Hepatocyte (in vitro differentiated cells): Measurements from ENCODE around the gene ACTG1. TPM values are rescaled to one million over a fixed set of nuclear protein-coding genes. Genes with fewer than 3 reads are reported as not detected.

Source experiments
- DNase-seq: peaks from one replicate; pipeline ENCODE4 v3.0.0-alpha.2; 2016; ENCODE audit warnings: low spot score
- H2AFZ ChIP-seq: fragments of 200-600 bp; sonication (generic); 2 replicates; pipeline ENCODE4 v1.6.0; 2016; ENCODE audit warnings: antibody characterized with exemption, mild to moderate bottlenecking
- H3K27ac ChIP-seq: fragments of 200-600 bp; sonication (generic); 2 replicates; pipeline ENCODE4 v1.5.1; 2016; ENCODE audit warnings: mild to moderate bottlenecking
- H3K27me3 ChIP-seq: fragments of 200-600 bp; sonication (generic); 2 replicates; pipeline ENCODE4 v1.6.1; 2016
- H3K36me3 ChIP-seq: fragments of 200-600 bp; sonication (generic); replicated peaks from 2 replicates; pipeline ENCODE4 v1.5.1; 2016; ENCODE audit warnings: low read depth; ENCODE audit not compliant: insufficient read depth
- H3K4me1 ChIP-seq: fragments of 200-600 bp; sonication (generic); 2 replicates; pipeline ENCODE4 v1.5.1; 2016; ENCODE audit warnings: mild to moderate bottlenecking, moderate library complexity; ENCODE audit not compliant: insufficient read depth
- H3K4me2 ChIP-seq: fragments of 200-600 bp; sonication (generic); 2 replicates; pipeline ENCODE4 v1.6.0; 2016
- H3K4me3 ChIP-seq: fragments of 200-600 bp; sonication (generic); 2 replicates; pipeline ENCODE4 v1.5.1; 2016; ENCODE audit warnings: mild to moderate bottlenecking
- H3K79me2 ChIP-seq: fragments of 200-600 bp; sonication (generic); 2 replicates; pipeline ENCODE4 v1.6.0; 2017; ENCODE audit warnings: mild to moderate bottlenecking
- H3K9me2 ChIP-seq: fragments of 200-600 bp; sonication (generic); replicated peaks from 2 replicates; pipeline ENCODE4 v1.6.0; 2017; ENCODE audit warnings: mild to moderate bottlenecking; ENCODE audit not compliant: insufficient read depth
- H3K9me3 ChIP-seq: fragments of 200-600 bp; sonication (generic); 2 replicates; pipeline ENCODE4 v1.5.1; 2016; ENCODE audit warnings: low read depth, mild to moderate bottlenecking
- H4K20me1 ChIP-seq: fragments of 200-600 bp; sonication (generic); 2 replicates; pipeline ENCODE4 v1.6.0; 2016; ENCODE audit warnings: mild to moderate bottlenecking; ENCODE audit not compliant: insufficient read depth, poor library complexity, severe bottlenecking
- EZH2 ChIP-seq: fragments of 200-600 bp; sonication (generic); IDR thresholded peaks from 2 replicates; pipeline ENCODE4 v1.6.1; 2016; ENCODE audit warnings: antibody characterized with exemption, mild to moderate bottlenecking, borderline replicate concordance
- EZH2phosphoT487 ChIP-seq: fragments of 200-600 bp; sonication (generic); IDR thresholded peaks from one replicate; pipeline ENCODE4 v1.6.1; 2018; ENCODE audit warnings: antibody characterized with exemption, mild to moderate bottlenecking, low read depth, moderate library complexity; ENCODE audit not compliant: unreplicated experiment, severe bottlenecking
- WGBS: methylation state at CpG from one replicate; pipeline ENCODE4 v1.1.6; 2016; ENCODE audit warnings: low lambda C conversion rate; ENCODE audit errors: missing lambda C conversion rate; 5-methylcytosine and 5-hydroxymethylcytosine counted together
- polyA plus RNA-seq: library from polyadenylated mRNA; unstranded; fragments of >200 nt; fragmentation: Nextera tagmentation; extraction: Ambion mirVana; gene quantifications from 2 replicates; pipeline ENCODE4 v1.2.1, GENCODE V29; 2016
- total RNA-seq: library from RNA; depleted of rRNA; stranded (reverse); fragments of >200 nt; gene quantifications from 2 replicates; pipeline ENCODE4 v1.2.3, GENCODE V29; 2014
- TF ChIP-seq, protein P1 (sequence below): fragments of 200-600 bp; sonication (generic); IDR thresholded peaks from 2 replicates; pipeline ENCODE4 v1.5.1; 2016; ENCODE audit warnings: antibody characterized with exemption, mild to moderate bottlenecking; ENCODE audit not compliant: poor library complexity

ACTG1 gene
- total and polyA plus RNA-seq, 2 experiments from 2014 or later = 2,832 to 3,298 TPM

DNA sequence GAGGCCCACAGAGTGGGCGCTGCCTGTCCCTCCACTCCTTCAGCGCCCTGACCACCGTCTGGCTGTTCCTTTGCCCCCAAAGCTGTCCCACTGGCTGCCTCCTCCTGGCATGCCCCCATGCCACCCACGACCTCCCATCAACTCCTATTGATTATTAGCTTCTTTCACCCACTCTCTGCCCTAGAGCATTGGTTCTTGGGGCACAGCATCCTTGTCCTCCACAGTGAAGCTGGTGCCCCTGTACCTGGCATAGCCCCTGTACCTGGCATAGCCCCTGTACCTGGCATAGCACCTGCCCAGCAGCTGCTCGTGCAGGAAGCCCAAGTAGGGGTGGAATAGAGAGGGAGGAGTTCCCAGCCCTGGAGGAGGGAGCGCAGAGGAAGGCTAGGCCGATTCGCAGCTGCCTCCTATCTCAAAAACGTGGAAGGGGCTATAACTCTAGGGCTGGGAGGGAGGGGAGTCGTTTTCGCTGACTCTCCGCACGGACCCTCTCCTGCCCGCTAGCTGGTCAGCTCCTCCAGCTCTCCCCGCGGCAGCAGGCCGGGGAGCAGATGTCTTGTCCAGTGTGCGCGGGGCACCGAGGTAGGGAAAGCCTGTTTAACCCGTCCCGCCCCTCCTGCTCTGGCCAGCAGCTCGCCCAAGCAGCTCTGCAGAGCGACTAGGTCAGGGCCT, 5.7 kb upstream of the ACTG1 start:
- H3K4me2 ChIP-seq = peak overlapping the region; percentile 100
- no peaks in the 10 kb centered on the region for H3K9me2 ChIP-seq
- TF ChIP-seq, protein P1, sequence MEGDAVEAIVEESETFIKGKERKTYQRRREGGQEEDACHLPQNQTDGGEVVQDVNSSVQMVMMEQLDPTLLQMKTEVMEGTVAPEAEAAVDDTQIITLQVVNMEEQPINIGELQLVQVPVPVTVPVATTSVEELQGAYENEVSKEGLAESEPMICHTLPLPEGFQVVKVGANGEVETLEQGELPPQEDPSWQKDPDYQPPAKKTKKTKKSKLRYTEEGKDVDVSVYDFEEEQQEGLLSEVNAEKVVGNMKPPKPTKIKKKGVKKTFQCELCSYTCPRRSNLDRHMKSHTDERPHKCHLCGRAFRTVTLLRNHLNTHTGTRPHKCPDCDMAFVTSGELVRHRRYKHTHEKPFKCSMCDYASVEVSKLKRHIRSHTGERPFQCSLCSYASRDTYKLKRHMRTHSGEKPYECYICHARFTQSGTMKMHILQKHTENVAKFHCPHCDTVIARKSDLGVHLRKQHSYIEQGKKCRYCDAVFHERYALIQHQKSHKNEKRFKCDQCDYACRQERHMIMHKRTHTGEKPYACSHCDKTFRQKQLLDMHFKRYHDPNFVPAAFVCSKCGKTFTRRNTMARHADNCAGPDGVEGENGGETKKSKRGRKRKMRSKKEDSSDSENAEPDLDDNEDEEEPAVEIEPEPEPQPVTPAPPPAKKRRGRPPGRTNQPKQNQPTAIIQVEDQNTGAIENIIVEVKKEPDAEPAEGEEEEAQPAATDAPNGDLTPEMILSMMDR = no peak
- no peak for TF ChIP-seq EZH2phosphoT487
- no peak for TF ChIP-seq EZH2
- H3K9me3 ChIP-seq = no peaks in the 10 kb centered on the region
- H3K4me3 ChIP-seq = no peak overlapping the region
- no peak for DNase-seq
- peaks cover 4% of the 10 kb centered on the region for H3K27me3 ChIP-seq
- peak overlapping the region; percentile 87 for H3K27ac ChIP-seq
- H3K79me2 ChIP-seq = peaks cover 35% of the 10 kb centered on the region
- H4K20me1 ChIP-seq = peaks cover 16% of the 10 kb centered on the region
- no peak overlapping the region for H2AFZ ChIP-seq
- WGBS = 28% methylated on average over 16 of the region's 24 CpGs
- H3K36me3 ChIP-seq = no peaks in the 10 kb centered on the region
- H3K4me1 ChIP-seq = peaks cover 56% of the 10 kb centered on the region

DNA sequence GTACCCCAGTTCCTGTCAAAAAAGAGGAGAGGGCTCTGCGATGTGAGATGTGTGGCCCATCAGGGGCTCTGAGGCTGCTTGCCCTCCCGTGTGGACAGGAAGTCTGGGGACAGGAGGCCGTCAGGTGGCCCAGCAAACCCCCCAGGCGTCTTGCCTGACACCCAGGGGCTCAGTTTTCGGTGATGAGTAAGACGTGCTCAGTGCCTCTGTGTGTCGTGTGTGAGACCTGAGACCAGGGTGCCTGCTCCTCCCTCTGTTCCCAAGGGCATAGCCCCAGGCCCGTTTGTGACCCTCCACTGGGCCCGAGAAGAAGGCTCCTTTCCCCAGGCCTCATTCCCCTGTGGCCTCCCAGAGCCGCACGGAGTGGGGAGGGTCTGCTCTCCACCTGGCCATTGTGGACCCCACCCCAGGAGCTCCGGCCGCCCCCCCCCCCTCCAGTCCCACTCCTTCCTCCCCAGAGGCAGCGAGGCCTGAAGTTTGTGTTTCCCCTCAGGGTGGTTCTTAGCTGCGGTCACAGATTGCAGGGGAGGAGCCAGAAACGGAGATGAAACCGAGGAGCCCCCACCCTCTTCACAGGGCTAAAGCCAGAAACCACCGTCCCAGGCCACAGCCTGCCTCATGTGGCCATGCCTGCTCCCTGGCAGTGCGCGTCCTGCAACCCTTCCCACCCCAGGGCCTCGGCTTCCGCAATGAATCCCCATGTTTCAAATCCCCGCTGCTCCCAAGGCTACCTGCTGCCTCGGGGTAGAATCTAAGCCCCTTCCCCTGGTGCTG, 4.9 kb upstream of the ACTG1 start:
- no peaks in the 10 kb centered on the region for H3K9me2 ChIP-seq
- peak overlapping the region; percentile 100 for H3K4me2 ChIP-seq
- no peak overlapping the region for H2AFZ ChIP-seq
- TF ChIP-seq, protein P1 = no peak
- no peak for TF ChIP-seq EZH2phosphoT487
- TF ChIP-seq EZH2 = no peak
- DNase-seq = no peak
- H3K4me3 ChIP-seq = no peak overlapping the region
- peaks cover 51% of the 10 kb centered on the region for H3K4me1 ChIP-seq
- WGBS = 71% methylated on average over 19 of the region's 24 CpGs
- H3K27me3 ChIP-seq = peaks cover 4% of the 10 kb centered on the region
- H3K36me3 ChIP-seq = no peaks in the 10 kb centered on the region
- peaks cover 16% of the 10 kb centered on the region for H4K20me1 ChIP-seq
- H3K79me2 ChIP-seq = peaks cover 38% of the 10 kb centered on the region
- H3K9me3 ChIP-seq = no peaks in the 10 kb centered on the region
- no peak overlapping the region for H3K27ac ChIP-seq

DNA sequence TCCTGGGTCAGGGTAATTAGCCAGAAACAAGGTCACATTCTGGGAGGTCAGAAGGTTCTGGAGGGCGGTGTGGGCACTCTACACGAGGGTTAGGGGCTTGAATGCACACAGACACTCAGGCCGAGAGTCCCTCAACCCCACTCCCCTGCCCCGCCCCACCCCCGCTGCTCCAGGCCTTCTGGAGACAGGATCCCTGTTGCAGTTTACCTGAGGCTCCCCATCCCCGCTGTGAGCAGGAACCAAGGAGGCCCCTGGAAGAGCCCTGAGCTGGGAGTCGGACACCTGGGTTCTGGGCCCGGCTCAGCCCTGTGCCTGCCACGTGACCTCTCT, 4.4 kb upstream of the ACTG1 start:
- WGBS = 79% methylated on average over 7 of the region's 9 CpGs
- H3K27ac ChIP-seq = no peak overlapping the region
- no peak overlapping the region for H3K4me3 ChIP-seq
- H3K9me2 ChIP-seq = no peaks in the 10 kb centered on the region
- peak overlapping the region; percentile 100 for H3K4me2 ChIP-seq
- H3K27me3 ChIP-seq = peaks cover 4% of the 10 kb centered on the region
- H4K20me1 ChIP-seq = peaks cover 22% of the 10 kb centered on the region
- no peaks in the 10 kb centered on the region for H3K36me3 ChIP-seq
- H2AFZ ChIP-seq = no peak overlapping the region
- peaks cover 43% of the 10 kb centered on the region for H3K79me2 ChIP-seq
- TF ChIP-seq EZH2phosphoT487 (no peak), EZH2 (no peak)
- TF ChIP-seq, protein P1 = no peak
- DNase-seq = no peak
- peaks cover 51% of the 10 kb centered on the region for H3K4me1 ChIP-seq
- H3K9me3 ChIP-seq = no peaks in the 10 kb centered on the region
